Uterus (tissue), 4 donors: ENCODE data around the gene SACM1L. TPM values are rescaled to one million over a fixed set of nuclear protein-coding genes. Genes with fewer than 3 reads are reported as not detected.

Source experiments
- DNase-seq, 2 donors: peaks; one replicate each; pipeline ENCODE4 v3.0.0-alpha.2; 2019 to 2020
- H3K27ac ChIP-seq, 2 donors: fragments of 200-600 bp; sonication (generic); 1 replicate in 1 of 2; 2 replicates in 1 of 2; pipeline ENCODE4 v1.5.1; 2016 to 2018
- H3K27me3 ChIP-seq, 2 donors: fragments of 200-600 bp; sonication (generic); one replicate each; pipeline ENCODE4 v1.5.1; 2018 to 2019; ENCODE audit warnings: control low read depth in 1 of 2
- H3K36me3 ChIP-seq, 2 donors: fragments of 200-600 bp; sonication (generic); one replicate each; pipeline ENCODE4 v1.5.1; 2019; ENCODE audit warnings: control low read depth in 1 of 2
- H3K4me1 ChIP-seq, 2 donors: fragments of 200-600 bp; sonication (generic); one replicate each; pipeline ENCODE4 v1.5.1; 2018 to 2019; ENCODE audit warnings: control low read depth in 1 of 2
- H3K4me3 ChIP-seq, 2 donors: fragments of 200-600 bp; sonication (generic); 1 replicate in 1 of 2; 2 replicates in 1 of 2; pipeline ENCODE4 v1.5.1; 2018 to 2019; ENCODE audit warnings: mild to moderate bottlenecking in 1 of 2
- H3K9me3 ChIP-seq, 2 donors: fragments of 200-600 bp; sonication (generic); one replicate each; pipeline ENCODE4 v1.5.1; 2019; ENCODE audit warnings: control low read depth in 1 of 2
- CTCF ChIP-seq, 4 experiments: fragments of 200-600 bp in 2 of 4; fragments of 450-650 bp in 2 of 4; sonication (generic) in 2 of 4; IDR thresholded peaks; one replicate each; pipeline ENCODE4 v1.5.1; 2016 to 2019; ENCODE audit warnings: antibody characterized with exemption in 4 of 4, mild to moderate bottlenecking in 2 of 4, moderate library complexity in 1 of 4
- POLR2A ChIP-seq, 2 donors: fragments of 450-650 bp; IDR thresholded peaks; one replicate each; pipeline ENCODE4 v1.6.1; 2016; ENCODE audit warnings: antibody characterized with exemption in 2 of 2, mild to moderate bottlenecking in 1 of 2, moderate library complexity in 1 of 2
- intact Hi-C: fragments of 100-400 bp; cut with DNase I; formaldehyde crosslinking; loops from one replicate; pipeline ENCODE4 v1.15.1; 2023; ENCODE audit warnings: low total_unique reads
- total RNA-seq, 4 donors: library from RNA; depleted of rRNA in 3 of 4; stranded (reverse); fragments of >200 nt in 3 of 4; gene quantifications; one replicate each; pipeline versions ENCODE4 v1.1.0 to v1.2.4, GENCODE V29; 2014 to 2023
- donor health status: DM: yes; HTN: yes; CAD: no.

The SACM1L gene
- total RNA-seq, 4 donors from 2014 or later, result 24.3 to 83.0 (median 68.7) TPM

DNA sequence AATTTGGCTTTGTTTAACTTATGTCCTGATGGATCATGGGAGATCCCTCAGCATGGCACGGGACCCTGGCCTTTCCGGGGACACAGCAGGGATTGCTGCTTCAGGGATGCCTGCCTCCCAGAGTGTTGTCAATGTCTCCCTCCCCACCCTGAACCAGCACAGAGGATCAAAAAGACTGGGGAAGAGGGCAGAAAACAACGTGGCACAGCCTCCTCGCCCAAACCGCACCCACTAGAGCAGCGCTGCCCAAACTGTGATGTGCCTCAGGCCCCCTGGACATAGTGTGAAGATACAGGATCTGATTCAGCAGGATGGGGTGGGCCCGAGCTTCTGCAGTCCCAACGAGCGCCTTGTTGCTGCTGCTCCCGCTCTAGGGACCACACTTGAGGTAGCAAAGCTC, 72.6 kb downstream of the SACM1L start:
- no peak for DNase-seq
- intact Hi-C loops, result loop anchor here (5.0 kb wide), 1 partner anchor 320 kb away; no protein-coding TSS in a partner anchor
- Histone ChIP-seq H3K4me1 (no peaks in the 10 kb centered on the region), H3K27ac (no peak overlapping the region), H3K4me3 (no peak overlapping the region), H3K9me3 (no peaks in the 10 kb centered on the region), H3K36me3 (no peaks in the 10 kb centered on the region), H3K27me3 (no peaks in the 10 kb centered on the region)
- TF ChIP-seq POLR2A (IDR thresholded peaks at IDR 0.05) (no peak), CTCF (IDR thresholded peaks at IDR 0.05) (no peak)

DNA sequence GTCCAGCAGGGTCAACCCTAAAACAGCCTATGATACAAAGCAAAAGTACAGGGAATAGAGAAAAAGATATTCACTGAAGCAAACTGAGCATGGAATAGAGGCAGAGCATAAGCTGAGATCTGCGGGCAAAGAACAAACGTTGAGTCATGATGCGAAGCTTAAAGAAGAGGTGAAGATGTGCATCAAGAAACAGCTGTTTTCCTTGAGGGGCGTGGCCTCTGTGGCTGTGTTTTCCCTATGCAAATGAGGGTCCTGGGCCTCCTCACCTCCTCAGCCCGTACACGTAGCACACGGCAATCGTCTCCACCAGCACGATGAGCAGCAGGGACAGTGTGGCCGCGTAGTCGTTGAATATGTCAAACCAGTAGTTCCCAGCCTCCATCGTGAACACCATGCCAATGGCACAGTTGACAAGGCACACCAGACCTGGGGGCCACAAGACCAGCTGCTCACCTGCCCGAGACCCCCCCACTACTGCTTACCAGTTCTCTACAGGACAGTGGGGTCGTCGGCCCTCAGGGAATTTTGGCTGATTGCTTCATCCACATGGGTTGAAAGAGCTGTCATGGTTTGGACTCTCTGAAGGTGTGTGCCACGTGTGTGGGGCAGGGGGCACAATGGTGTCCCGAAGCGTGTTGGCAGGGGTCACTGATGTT, 73.6 kb downstream of the SACM1L start:
- no peaks in the 10 kb centered on the region for H3K4me1 ChIP-seq
- no peaks in the 10 kb centered on the region for H3K9me3 ChIP-seq
- H3K36me3 ChIP-seq, result no peaks in the 10 kb centered on the region
- no peak overlapping the region for H3K4me3 ChIP-seq
- no peak for DNase-seq
- TF ChIP-seq CTCF (IDR thresholded peaks at IDR 0.05) (no peak), POLR2A (IDR thresholded peaks at IDR 0.05) (no peak)
- intact Hi-C loops, result loop anchor here (5.0 kb wide), 1 partner anchor 320 kb away; no protein-coding TSS in a partner anchor
- no peak overlapping the region for H3K27ac ChIP-seq
- H3K27me3 ChIP-seq, result no peaks in the 10 kb centered on the region

DNA sequence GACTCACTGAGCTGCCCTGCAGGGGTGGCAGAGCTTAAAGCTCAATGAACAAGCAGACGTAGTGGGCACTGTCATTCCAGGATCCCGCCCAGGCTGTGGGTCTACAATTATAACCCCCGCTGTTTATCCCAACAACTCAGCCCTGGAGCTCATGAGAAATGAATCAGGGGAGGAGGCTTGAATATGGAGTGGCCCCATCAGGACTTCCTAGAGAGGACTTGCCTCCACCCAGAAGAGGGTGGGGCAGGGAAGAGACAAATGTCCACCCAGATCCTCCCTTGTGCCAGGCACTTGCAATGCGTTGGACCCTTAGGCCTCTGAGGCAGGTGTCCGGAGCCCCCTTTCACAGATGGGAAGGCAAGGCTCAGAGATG, 74.1 kb downstream of the SACM1L start:
- no peaks in the 10 kb centered on the region for H3K27me3 ChIP-seq
- H3K4me1 ChIP-seq, result no peaks in the 10 kb centered on the region
- no peaks in the 10 kb centered on the region for H3K36me3 ChIP-seq
- H3K27ac ChIP-seq, result no peak overlapping the region
- DNase-seq, result no peak
- intact Hi-C loops, result loop anchor here (5.0 kb wide), 1 partner anchor 319 kb away; no protein-coding TSS in a partner anchor
- TF ChIP-seq POLR2A (IDR thresholded peaks at IDR 0.05) (no peak), CTCF (IDR thresholded peaks at IDR 0.05) (no peak)
- H3K9me3 ChIP-seq, result no peaks in the 10 kb centered on the region
- H3K4me3 ChIP-seq, result no peak overlapping the region

- H3K4me1 ChIP-seq, result no peaks in the 10 kb centered on the region
- no peaks in the 10 kb centered on the region for H3K27me3 ChIP-seq
- TF ChIP-seq CTCF (IDR thresholded peaks at IDR 0.05), result no peak
- TF ChIP-seq POLR2A (IDR thresholded peaks at IDR 0.05), result no peak
- DNase-seq, result no peak
- H3K36me3 ChIP-seq, result no peaks in the 10 kb centered on the region
- no peak overlapping the region for H3K27ac ChIP-seq
- intact Hi-C loops, result no loop called here
- H3K4me3 ChIP-seq, result no peak overlapping the region
- H3K9me3 ChIP-seq, result no peaks in the 10 kb centered on the region
Observed at GRCh38 chr3:45765266-45765851, 76.2 kb downstream of the SACM1L start.

DNA sequence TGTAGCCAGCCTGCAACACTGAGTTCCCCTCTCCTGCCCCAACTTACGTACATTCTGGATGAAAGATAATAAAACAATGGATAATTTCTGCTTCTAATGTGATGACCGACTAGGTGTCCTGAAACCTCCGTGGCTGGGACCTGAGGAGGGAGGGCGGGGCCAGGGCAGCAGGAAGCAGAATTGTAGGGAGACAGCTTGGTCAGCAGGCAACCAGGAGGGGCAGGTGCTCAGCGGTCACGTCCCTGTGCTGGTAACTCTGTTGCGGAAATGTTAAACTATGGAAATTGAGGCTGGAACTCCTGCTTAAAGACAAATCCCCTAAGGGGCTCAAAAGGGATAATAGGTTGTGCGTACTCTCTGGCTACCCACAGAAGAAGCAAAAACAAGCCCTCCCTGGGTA, 76.8 kb downstream of the SACM1L start:
- no peak for TF ChIP-seq CTCF (IDR thresholded peaks at IDR 0.05)
- TF ChIP-seq POLR2A (IDR thresholded peaks at IDR 0.05), result no peak
- H3K27ac ChIP-seq, result no peak overlapping the region
- H3K4me1 ChIP-seq, result no peaks in the 10 kb centered on the region
- H3K36me3 ChIP-seq, result no peaks in the 10 kb centered on the region
- DNase-seq, result no peak
- H3K4me3 ChIP-seq, result no peak overlapping the region
- H3K9me3 ChIP-seq, result no peaks in the 10 kb centered on the region
- no peaks in the 10 kb centered on the region for H3K27me3 ChIP-seq
- intact Hi-C loops, result no loop called here
